Breast epithelium (tissue), 4 donors: ENCODE measurements around the gene HOXD13. TPM values are rescaled to one million over a fixed set of nuclear protein-coding genes. Genes with fewer than 3 reads are reported as not detected.

Source experiments
- DNase-seq, 2 donors: peaks; one replicate each; pipeline ENCODE4 v3.0.0-alpha.2; 2019; ENCODE audit warnings: low spot score in 2 of 2
- H3K27ac ChIP-seq, 2 donors: fragments of 200-600 bp; sonication (generic) in 1 of 2; one replicate each; pipeline ENCODE4 v1.5.1; 2016 to 2019; ENCODE audit warnings: mild to moderate bottlenecking in 1 of 2
- H3K27me3 ChIP-seq, 2 donors: fragments of 200-600 bp; sonication (generic) in 1 of 2; one replicate each; pipeline versions ENCODE4 v1.5.1 to v1.6.0; 2017 to 2019; ENCODE audit warnings: control low read depth in 1 of 2, mild to moderate bottlenecking in 1 of 2
- H3K36me3 ChIP-seq: fragments of 200-600 bp; one replicate; pipeline ENCODE4 v1.5.1; 2019
- H3K4me1 ChIP-seq, 2 donors: fragments of 200-600 bp; sonication (generic); one replicate each; pipeline ENCODE4 v1.5.1; 2016 to 2019; ENCODE audit warnings: control low read depth in 1 of 2
- H3K4me3 ChIP-seq, 3 donors: fragments of 200-600 bp; sonication (generic); 1 replicate in 2 of 3; 2 replicates in 1 of 3; pipeline ENCODE4 v1.5.1; 2016 to 2019; ENCODE audit warnings: mild to moderate bottlenecking in 3 of 3, moderate library complexity in 2 of 3
- H3K9me3 ChIP-seq, 2 donors: fragments of 200-600 bp; sonication (generic) in 1 of 2; one replicate each; pipeline ENCODE4 v1.5.1; 2016 to 2019; ENCODE audit warnings: control low read depth in 1 of 2
- CTCF ChIP-seq, 3 donors: fragments of 450-650 bp; IDR thresholded peaks; one replicate each; pipeline ENCODE4 v1.5.1; 2016 to 2017; ENCODE audit warnings: antibody characterized with exemption in 3 of 3, mild to moderate bottlenecking in 3 of 3, moderate library complexity in 3 of 3
- POLR2A ChIP-seq: fragments of 450-650 bp; IDR thresholded peaks from one replicate; pipeline ENCODE4 v1.6.1; 2016; ENCODE audit warnings: antibody characterized with exemption, mild to moderate bottlenecking, moderate library complexity
- POLR2AphosphoS5 ChIP-seq, 3 donors: sonication (generic); formaldehyde crosslinking; IDR thresholded peaks; one replicate each; pipeline ENCODE4 v1.6.1; 2017; ENCODE audit warnings: antibody characterized with exemption in 3 of 3
- intact Hi-C: fragments of 100-400 bp; cut with DNase I; formaldehyde crosslinking; loops from one replicate; pipeline ENCODE4 v1.15.1; 2023; ENCODE audit warnings: low total_unique reads
- total RNA-seq, 3 donors: library from RNA; depleted of rRNA; stranded (reverse); fragments of >200 nt; gene quantifications; one replicate each; pipeline ENCODE4 v1.1.0, GENCODE V29; 2016

The HOXD13 gene
- total RNA-seq, 3 donors from 2014 or later = not detected

- TF ChIP-seq POLR2AphosphoS5 (IDR thresholded peaks at IDR 0.05) (no peak), POLR2A (no peak), CTCF (IDR thresholded peaks at IDR 0.05) (no peak)
- peak overlapping the region in 2 of 3 donors; percentile 54 to 62 for H3K4me3 ChIP-seq
- no peak for DNase-seq
- no peaks in the 10 kb centered on the region for H3K4me1 ChIP-seq
- no peaks in the 10 kb centered on the region for H3K36me3 ChIP-seq
- peak overlapping the region; percentile 61 to 89 for H3K27ac ChIP-seq
- intact Hi-C loops = no loop called here
- H3K9me3 ChIP-seq = no peaks in the 10 kb centered on the region
- H3K27me3 ChIP-seq = peaks cover 9 to 100% of the 10 kb centered on the region in 2 donors
These were observed 28.1 kb downstream of the HOXD13 start for GRCh38 chr2:176120364-176121189.

GRCh38 chr2:176121190-176122051 is 28.9 kb downstream of the HOXD13 start:
- H3K36me3 ChIP-seq = no peaks in the 10 kb centered on the region
- intact Hi-C loops = no loop called here
- H3K27me3 ChIP-seq = peaks cover 4 to 99% of the 10 kb centered on the region in 2 donors
- H3K27ac ChIP-seq = peak overlapping the region; percentile 61 to 89
- TF ChIP-seq POLR2A (no peak), POLR2AphosphoS5 (IDR thresholded peaks at IDR 0.05) (no peak), CTCF (IDR thresholded peaks at IDR 0.05) (no peak)
- no peaks in the 10 kb centered on the region for H3K9me3 ChIP-seq
- DNase-seq = no peak
- peak overlapping the region; percentile 54 to 64 (median 62) for H3K4me3 ChIP-seq
- no peaks in the 10 kb centered on the region for H3K4me1 ChIP-seq

GRCh38 chr2:176122052-176122682 is 29.6 kb downstream of the HOXD13 start:
- peak overlapping the region; percentile 61 to 89 for H3K27ac ChIP-seq

GRCh38 chr2:176122683-176123410 is 30.3 kb downstream of the HOXD13 start, which contains the start of gene HOXD9:
Gene HOXD9 (plus strand): TSS chr2:176122719. CDS start chr2:176122769, 50 bp downstream.
- no peak for DNase-seq
- H3K27ac ChIP-seq = peak within 1 kb of the TSS; percentile 61 to 89
- H3K27me3 ChIP-seq = peaks cover 2 to 88% of the 10 kb centered on the region in 2 donors
- no peaks in the 10 kb centered on the region for H3K9me3 ChIP-seq
- H3K4me3 ChIP-seq = peak within 1 kb of the TSS; percentile 54 to 64 (median 62)
- peak in 2 of 3 donors; percentile 38 to 46 for TF ChIP-seq POLR2AphosphoS5 (IDR thresholded peaks at IDR 0.05)
- no peak for TF ChIP-seq POLR2A
- intact Hi-C loops = no loop called here
- H3K36me3 ChIP-seq = no peaks in the 10 kb centered on the region
- H3K4me1 ChIP-seq = no peaks in the 10 kb centered on the region

More at GRCh38 chr2:176122052-176122682, 29.6 kb downstream of the HOXD13 start:
- TF ChIP-seq POLR2AphosphoS5 (IDR thresholded peaks at IDR 0.05) = no peak
- TF ChIP-seq POLR2A = no peak
- TF ChIP-seq CTCF (IDR thresholded peaks at IDR 0.05) = no peak
- Histone ChIP-seq H3K36me3 (no peaks in the 10 kb centered on the region), H3K27me3 (peaks cover 4 to 93% of the 10 kb centered on the region in 2 donors), H3K4me1 (no peaks in the 10 kb centered on the region), H3K9me3 (no peaks in the 10 kb centered on the region), H3K4me3 (peak overlapping the region; percentile 54 to 64 (median 62))
- no peak for DNase-seq
- intact Hi-C loops = no loop called here
